ENCODE data around the gene PPP1R13L. TPM values are rescaled to one million over a fixed set of nuclear protein-coding genes. Genes with fewer than 3 reads are reported as not detected.
"Not testable (repeated sequence)": the region's sequence is repeated elsewhere in the genome, so short reads cannot be mapped to it uniquely, and the experiment has no call there.

Gene PPP1R13L
- total RNA-seq, 4 donors from 2014 or later = 195 to 597 (median 280) TPM

DNA sequence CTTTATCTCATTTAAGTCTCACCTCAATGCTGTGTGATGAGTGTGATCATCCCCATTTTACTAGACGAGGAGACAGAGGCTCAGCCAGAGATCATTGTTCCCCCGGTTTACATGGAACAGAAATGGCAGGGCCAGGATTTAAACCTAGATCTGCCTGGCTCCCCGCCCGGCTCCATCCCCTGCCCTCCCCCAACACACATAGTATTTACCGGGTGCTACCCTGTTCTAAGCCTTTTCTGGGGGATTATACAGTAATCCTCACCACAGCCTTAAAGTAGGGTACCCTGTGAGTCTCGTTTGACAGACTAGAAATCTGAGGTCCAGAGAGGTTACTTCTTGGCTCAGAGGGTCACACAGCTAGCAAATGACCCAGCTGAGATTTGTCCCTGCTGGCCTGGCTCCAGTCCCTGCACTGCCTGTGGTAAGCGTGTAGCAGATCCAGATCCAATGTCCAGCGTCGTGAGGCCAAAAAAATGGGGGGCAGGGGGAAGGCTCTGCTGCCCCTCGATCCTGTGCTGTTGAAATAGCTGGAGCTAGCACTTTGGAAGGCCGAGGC, 68.1 kb downstream of the PPP1R13L start:
- WGBS = 70% methylated on average over 10 of the region's 11 CpGs
- no peak for DNase-seq (ENCODE audit: low spot score in 2 of 2)
- no peak overlapping the region for H3K27ac ChIP-seq
- peaks cover 17% of the 10 kb centered on the region for H3K4me1 ChIP-seq
- no peak overlapping the region for H3K4me3 ChIP-seq
- no peaks in the 10 kb centered on the region for H3K9me3 ChIP-seq
- peaks cover 13% of the 10 kb centered on the region for H3K27me3 ChIP-seq
- H3K36me3 ChIP-seq = no peaks in the 10 kb centered on the region
- TF ChIP-seq, protein P1, sequence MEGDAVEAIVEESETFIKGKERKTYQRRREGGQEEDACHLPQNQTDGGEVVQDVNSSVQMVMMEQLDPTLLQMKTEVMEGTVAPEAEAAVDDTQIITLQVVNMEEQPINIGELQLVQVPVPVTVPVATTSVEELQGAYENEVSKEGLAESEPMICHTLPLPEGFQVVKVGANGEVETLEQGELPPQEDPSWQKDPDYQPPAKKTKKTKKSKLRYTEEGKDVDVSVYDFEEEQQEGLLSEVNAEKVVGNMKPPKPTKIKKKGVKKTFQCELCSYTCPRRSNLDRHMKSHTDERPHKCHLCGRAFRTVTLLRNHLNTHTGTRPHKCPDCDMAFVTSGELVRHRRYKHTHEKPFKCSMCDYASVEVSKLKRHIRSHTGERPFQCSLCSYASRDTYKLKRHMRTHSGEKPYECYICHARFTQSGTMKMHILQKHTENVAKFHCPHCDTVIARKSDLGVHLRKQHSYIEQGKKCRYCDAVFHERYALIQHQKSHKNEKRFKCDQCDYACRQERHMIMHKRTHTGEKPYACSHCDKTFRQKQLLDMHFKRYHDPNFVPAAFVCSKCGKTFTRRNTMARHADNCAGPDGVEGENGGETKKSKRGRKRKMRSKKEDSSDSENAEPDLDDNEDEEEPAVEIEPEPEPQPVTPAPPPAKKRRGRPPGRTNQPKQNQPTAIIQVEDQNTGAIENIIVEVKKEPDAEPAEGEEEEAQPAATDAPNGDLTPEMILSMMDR (IDR thresholded peaks at IDR 0.05) = no peak
- TF ChIP-seq POLR2A (IDR thresholded peaks at IDR 0.05) = no peak
- TF ChIP-seq POLR2AphosphoS5 (IDR thresholded peaks at IDR 0.05) = no peak
- no peak for TF ChIP-seq EP300 (IDR thresholded peaks at IDR 0.05)

DNA sequence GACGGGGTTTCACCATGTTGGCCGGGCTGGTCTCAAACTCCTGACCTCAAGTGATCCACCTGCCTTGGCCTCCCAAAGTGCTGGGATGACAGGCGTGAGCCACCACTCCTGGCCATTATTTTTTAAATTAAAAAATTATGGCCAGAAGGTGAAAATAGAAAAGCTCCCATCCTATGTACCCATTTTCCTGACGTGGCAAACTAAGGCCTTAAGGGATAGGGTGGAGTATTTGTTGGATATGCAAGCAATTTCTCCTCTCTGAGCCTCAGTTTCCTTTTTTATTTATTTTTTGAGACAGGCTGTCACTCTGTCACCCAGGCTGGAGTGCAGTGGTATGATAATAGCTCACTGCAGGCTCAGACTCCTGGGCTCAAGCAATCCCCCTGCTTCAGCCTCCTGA, 70.0 kb downstream of the PPP1R13L start:
- not testable (repeated sequence) for H3K36me3 ChIP-seq; H3K4me1 ChIP-seq; DNase-seq (ENCODE audit: low spot score in 2 of 2); H3K27ac ChIP-seq; H3K27me3 ChIP-seq; H3K9me3 ChIP-seq; H3K4me3 ChIP-seq
- WGBS = 96% methylated on average over 4 of the region's 4 CpGs

DNA sequence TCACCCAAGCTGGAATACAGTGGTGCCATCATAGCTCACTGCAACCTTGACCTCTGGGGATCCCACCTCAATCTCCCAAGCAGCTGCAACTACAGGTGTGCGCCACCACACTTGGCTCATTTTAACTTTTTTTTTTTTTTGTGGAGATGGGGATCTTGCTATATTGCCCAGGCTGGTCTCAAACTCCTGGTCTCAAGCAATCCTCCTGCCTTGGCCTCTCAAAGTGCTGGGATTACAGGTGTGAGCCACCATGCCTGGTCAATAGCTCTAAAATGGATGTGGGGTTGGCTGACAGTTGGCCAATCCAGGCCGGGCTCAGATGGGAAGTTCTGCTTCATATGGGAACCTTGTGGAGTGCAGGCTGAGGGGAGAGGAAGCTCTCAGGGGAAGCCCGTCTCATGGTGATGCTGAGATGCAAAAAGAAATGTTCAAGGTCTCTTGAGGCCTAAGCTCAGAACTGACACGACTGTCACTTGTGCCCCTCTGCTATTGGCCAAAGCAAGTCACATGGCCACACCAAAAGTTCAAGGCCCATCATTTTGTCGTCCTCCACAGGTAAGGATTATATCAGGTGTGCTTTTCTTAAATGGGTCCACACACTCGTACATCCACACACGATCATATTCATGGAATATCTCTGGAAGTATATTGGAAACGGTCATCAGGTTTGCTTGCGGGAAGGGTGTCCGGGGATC, 71.1 kb downstream of the PPP1R13L start:
- no peaks in the 10 kb centered on the region for H3K27me3 ChIP-seq
- TF ChIP-seq EP300 (IDR thresholded peaks at IDR 0.05) (no peak), POLR2AphosphoS5 (IDR thresholded peaks at IDR 0.05) (no peak), POLR2A (IDR thresholded peaks at IDR 0.05) (no peak)
- TF ChIP-seq, protein P1 (IDR thresholded peaks at IDR 0.05) = no peak
- no peak for DNase-seq (ENCODE audit: low spot score in 2 of 2)
- peaks cover 3% of the 10 kb centered on the region for H3K4me1 ChIP-seq
- 81% methylated on average over 10 of the region's 10 CpGs for WGBS
- no peak overlapping the region for H3K27ac ChIP-seq
- no peaks in the 10 kb centered on the region for H3K36me3 ChIP-seq
- no peaks in the 10 kb centered on the region for H3K9me3 ChIP-seq
- no peak overlapping the region for H3K4me3 ChIP-seq

DNA sequence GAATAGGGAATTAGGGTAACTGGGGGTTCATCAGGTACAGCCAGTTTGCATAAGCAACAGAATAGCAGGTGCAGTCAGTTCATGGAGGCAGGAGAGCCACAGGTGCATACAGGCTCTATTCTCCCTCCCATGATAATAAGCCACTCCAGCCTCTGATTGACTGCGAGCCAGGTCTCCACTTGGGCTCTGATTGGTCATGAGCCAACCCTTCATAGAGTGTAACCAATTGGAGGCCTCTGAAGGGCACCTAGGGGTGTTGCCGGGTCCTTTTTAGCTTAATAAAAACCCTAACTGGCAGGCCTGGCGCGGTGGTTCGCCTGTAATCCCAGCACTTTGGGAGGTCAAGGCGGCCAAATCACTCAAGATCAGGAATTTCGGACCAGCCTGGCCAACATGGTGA, 73.5 kb downstream of the PPP1R13L start:
- Histone ChIP-seq H3K4me3 (no peak overlapping the region), H3K4me1 (peaks cover under 1% of the 10 kb centered on the region), H3K9me3 (no peaks in the 10 kb centered on the region), H3K27me3 (no peaks in the 10 kb centered on the region), H3K27ac (no peak overlapping the region), H3K36me3 (no peaks in the 10 kb centered on the region)
- 90% methylated on average over 5 of the region's 7 CpGs for WGBS
- TF ChIP-seq POLR2AphosphoS5 (IDR thresholded peaks at IDR 0.05) (no peak), POLR2A (IDR thresholded peaks at IDR 0.05) (no peak), EP300 (IDR thresholded peaks at IDR 0.05) (no peak)
- TF ChIP-seq, protein P1 (IDR thresholded peaks at IDR 0.05) = no peak
- DNase-seq (ENCODE audit: low spot score in 2 of 2) = no peak

Other genes starting within 250 kb of the PPP1R13L start
- gene NKPD1, start 244.1 kb downstream of the PPP1R13L start, total RNA-seq = 10 to 100 TPM; 22.4 to 60.4 (median 51.1) TPM
- 10 to 100 TPM; 55.9 to 82.3 (median 71.8) TPM for gene TRAPPC6A, start 226.8 kb downstream of the PPP1R13L start, total RNA-seq
- 10 to 100 TPM; 15.3 to 20.1 (median 15.9) TPM for gene BLOC1S3, start 226.3 kb downstream of the PPP1R13L start, total RNA-seq
- 1 to 10 TPM in 3 of 4 donors, under 1 TPM in 1; 0.44 to 3.5 (median 1.7) TPM for gene EXOC3L2, start 159.7 kb downstream of the PPP1R13L start, total RNA-seq
- gene MARK4, start 153.8 kb downstream of the PPP1R13L start, total RNA-seq = 10 to 100 TPM; 37.4 to 56.2 (median 49.0) TPM
- gene CKM, start 82.2 kb downstream of the PPP1R13L start, total RNA-seq = not detected
- 100 to 1,000 TPM in 3 of 4 donors, 10 to 100 TPM in 1; 73.4 to 132 (median 109) TPM for gene KLC3, start 64.3 kb downstream of the PPP1R13L start, total RNA-seq
- 10 to 100 TPM; 10.2 to 22.3 (median 14.1) TPM for gene ERCC2, start 34.5 kb downstream of the PPP1R13L start, total RNA-seq
- 10 to 100 TPM in 2 of 4 donors, 1 to 10 TPM in 2; 4.7 to 12.2 (median 8.0) TPM for gene POLR1G, start 1.6 kb upstream of the PPP1R13L start, total RNA-seq
- gene ERCC1, start 18.8 kb upstream of the PPP1R13L start, total RNA-seq = 100 to 1,000 TPM; 102 to 120 (median 106) TPM
- gene FOSB, start 62.9 kb upstream of the PPP1R13L start, total RNA-seq = 100 to 1,000 TPM; 326 to 676 (median 518) TPM
- gene RTN2, start 92.0 kb upstream of the PPP1R13L start, total RNA-seq = 10 to 100 TPM in 2 of 4 donors, 1 to 10 TPM in 2; 5.4 to 12.2 (median 10.7) TPM
- 1 to 10 TPM; 2.9 to 6.3 (median 5.6) TPM for gene PPM1N, start 93.4 kb upstream of the PPP1R13L start, total RNA-seq
- gene VASP, start 102.4 kb upstream of the PPP1R13L start, total RNA-seq = 10 to 100 TPM; 34.8 to 51.3 (median 43.6) TPM
- 10 to 100 TPM; 13.8 to 25.6 (median 22.5) TPM for gene OPA3, start 179.7 kb upstream of the PPP1R13L start, total RNA-seq
- gene GPR4, start 197.1 kb upstream of the PPP1R13L start, total RNA-seq = 1 to 10 TPM in 2 of 4 donors, under 1 TPM in 2; 0.49 to 2.4 (median 1.6) TPM
- gene EML2, start 234.3 kb upstream of the PPP1R13L start, total RNA-seq = 100 to 1,000 TPM in 1 of 4 donors, 10 to 100 TPM in 3; 60.0 to 112 (median 74.8) TPM

All from suprapubic skin (tissue), 4 donors.